Retinal pigment epithelial cell (primary cell): Measurements from ENCODE around the gene FBXO2.

Source experiments
- DNase-seq: peaks from one replicate; pipeline ENCODE4 v3.0.0-alpha.2; 2010; ENCODE audit warnings: low read depth
- H3K4me3 ChIP-seq: 2 replicates; pipeline ENCODE4 v1.5.1; 2011; ENCODE audit warnings: mild to moderate bottlenecking, low read length, control low read depth, moderate library complexity
- TF ChIP-seq, protein P1 (sequence below): conservative IDR thresholded peaks from 2 replicates; pipeline ENCODE4 v1.5.1; 2011; ENCODE audit warnings: low read depth, low read length, control low read depth, inconsistent platforms

The FBXO2 gene

DNA sequence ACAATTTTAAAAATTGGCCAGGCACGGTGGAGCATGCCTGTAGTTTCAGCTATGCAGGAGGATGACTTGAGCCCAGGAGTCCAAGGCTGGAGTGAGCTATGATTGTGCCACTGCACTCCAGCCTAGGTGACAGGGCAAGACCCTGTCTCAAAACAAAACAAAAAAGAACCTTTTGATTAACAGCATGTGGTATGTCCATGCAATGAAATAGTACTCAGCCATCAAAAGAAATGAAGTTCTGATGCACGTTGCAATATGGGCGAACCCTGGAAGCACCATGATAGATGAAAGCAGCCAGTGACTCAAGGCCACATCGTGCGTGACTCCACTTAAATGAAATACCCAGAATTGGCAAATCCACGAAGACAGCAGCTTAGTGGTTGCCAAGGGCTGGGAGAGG lies 47.5 kb downstream of the FBXO2 start:
- H3K4me3 ChIP-seq = no peak overlapping the region
- TF ChIP-seq, protein P1, sequence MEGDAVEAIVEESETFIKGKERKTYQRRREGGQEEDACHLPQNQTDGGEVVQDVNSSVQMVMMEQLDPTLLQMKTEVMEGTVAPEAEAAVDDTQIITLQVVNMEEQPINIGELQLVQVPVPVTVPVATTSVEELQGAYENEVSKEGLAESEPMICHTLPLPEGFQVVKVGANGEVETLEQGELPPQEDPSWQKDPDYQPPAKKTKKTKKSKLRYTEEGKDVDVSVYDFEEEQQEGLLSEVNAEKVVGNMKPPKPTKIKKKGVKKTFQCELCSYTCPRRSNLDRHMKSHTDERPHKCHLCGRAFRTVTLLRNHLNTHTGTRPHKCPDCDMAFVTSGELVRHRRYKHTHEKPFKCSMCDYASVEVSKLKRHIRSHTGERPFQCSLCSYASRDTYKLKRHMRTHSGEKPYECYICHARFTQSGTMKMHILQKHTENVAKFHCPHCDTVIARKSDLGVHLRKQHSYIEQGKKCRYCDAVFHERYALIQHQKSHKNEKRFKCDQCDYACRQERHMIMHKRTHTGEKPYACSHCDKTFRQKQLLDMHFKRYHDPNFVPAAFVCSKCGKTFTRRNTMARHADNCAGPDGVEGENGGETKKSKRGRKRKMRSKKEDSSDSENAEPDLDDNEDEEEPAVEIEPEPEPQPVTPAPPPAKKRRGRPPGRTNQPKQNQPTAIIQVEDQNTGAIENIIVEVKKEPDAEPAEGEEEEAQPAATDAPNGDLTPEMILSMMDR = no peak
- no peak for DNase-seq

DNA sequence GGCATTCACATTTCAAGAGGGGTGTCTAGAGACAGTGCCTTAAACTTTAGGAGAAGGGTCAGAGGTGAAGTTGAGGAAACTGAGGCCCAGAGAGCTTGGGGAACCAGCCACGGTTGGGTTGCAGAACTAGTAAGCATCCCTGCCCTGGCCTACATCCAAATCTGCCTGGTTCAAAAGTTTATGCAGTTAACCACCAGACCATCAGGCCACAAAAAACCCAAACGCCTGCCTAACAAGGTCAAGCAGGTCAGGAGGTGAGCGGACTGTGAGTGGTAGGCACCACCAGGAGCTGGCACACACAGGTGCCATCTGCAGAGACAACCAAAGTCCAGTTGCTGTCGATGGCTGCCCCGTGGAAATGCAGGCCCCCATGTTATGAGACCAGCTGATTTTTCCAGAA lies 51.2 kb downstream of the FBXO2 start:
- no peak overlapping the region for H3K4me3 ChIP-seq
- DNase-seq = no peak
- TF ChIP-seq, protein P1 = no peak

DNA sequence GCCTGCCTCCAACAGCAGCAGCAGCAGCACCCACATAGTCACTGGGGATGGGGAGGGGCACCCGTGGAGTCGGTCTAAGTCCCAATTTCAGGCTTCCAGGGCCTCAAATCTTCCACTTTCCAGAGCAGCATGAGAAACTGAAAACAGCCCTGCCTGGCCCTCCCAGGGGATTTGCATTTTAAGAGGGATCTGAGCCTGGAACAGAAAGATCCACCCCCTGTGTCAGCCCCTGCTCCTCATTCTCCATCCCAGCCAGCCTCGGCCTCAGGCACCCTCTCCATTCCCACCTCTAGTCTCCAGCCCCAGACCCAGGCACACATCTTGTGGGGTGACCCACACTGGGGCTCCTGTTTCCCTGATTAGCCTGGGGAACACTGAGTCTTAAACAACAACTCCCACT lies 51.8 kb downstream of the FBXO2 start:
- DNase-seq = no peak
- TF ChIP-seq, protein P1 = no peak
- H3K4me3 ChIP-seq = no peak overlapping the region

DNA sequence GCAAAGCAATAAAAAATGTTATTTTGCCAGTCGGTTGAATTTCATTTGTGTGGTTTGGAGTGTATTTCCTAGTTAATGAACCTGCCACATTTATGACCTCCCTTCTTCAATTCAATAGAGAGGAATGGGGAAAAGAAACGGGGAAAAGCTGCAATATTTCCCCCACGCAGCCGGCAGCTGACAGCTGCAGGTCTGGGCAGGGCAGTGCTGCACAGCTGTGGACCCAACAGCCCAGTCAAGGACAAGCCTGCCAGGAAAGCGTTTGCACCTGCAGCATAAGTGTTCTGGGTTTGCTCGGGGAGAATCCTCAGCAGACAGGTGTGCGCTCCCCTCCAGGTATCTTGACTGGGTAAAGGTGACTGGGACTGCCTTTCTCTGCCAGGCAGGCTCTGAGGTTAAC lies 53.4 kb downstream of the FBXO2 start:
- DNase-seq = no peak
- TF ChIP-seq, protein P1 = no peak
- no peak overlapping the region for H3K4me3 ChIP-seq

DNA sequence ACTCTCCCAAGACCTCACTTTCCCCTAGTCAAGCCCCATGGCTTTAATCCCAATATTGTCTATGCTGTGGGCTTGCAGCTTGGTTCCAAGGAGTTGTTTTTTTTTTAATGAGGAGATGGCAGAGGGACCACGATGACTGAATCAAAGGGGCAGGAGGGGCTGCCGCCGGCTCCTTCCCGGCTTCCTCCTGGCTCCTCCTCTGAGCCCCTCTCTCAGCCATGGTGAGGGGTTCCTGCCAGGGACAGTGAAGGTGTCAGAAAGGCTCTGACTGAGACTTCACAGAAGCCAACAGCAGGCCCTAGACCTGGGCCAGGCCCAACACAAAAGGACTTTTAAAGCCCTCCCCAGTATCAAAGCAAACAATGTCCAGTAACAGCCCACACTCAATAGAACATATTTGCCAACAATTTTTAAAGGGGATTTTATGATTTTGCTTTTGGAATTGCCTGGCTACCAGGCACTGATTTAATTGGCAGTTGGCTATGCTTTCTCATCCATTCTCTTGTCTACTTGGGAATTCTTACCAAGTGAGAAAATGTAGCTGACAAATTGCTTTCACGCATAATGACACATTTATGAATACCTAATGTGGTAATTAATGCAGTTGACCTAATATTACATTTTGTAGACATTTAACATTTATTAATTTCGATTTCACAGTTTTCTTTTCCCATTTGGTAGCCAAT lies 54.2 kb downstream of the FBXO2 start:
- TF ChIP-seq, protein P1 = no peak
- no peak overlapping the region for H3K4me3 ChIP-seq
- no peak for DNase-seq

DNA sequence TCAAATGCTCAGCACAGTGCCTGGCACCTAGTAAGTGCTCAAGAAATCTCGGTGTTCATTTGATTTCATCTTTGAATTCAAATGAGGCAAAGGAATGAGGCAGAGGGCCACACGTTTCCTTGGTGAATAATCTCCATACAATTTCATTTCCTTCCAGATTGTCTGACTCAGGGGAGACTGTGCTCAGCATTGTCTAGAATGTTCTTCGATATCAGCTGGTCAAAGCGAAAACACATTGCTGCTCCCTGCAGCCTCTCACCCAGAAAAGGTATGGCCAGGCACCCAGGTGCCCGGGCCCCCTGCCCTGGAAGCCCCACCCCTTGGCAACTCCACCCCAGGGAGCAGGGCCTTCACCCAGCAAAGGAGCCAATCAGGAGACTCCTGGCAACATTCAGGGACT lies 55.8 kb downstream of the FBXO2 start:
- no peak for DNase-seq
- no peak overlapping the region for H3K4me3 ChIP-seq
- TF ChIP-seq, protein P1 = no peak
